Measurements from ENCODE around the gene MYRIP. TPM values are rescaled to one million over a fixed set of nuclear protein-coding genes. Genes with fewer than 3 reads are reported as not detected.
"Not testable (repeated sequence)": the region's sequence is repeated elsewhere in the genome, so short reads cannot be mapped to it uniquely, and the experiment has no call there.

MYRIP gene
- total and polyA plus RNA-seq, 2 experiments from 2014 or later = 1.5 to 1.8 TPM

- no peaks in the 10 kb centered on the region for H3F3A ChIP-seq (replicated peaks; ENCODE audit: low read depth)
- ATAC-seq (no peak), DNase-seq (ENCODE audit: low spot score) (no peak)
- no peaks in the 10 kb centered on the region for H4K20me1 ChIP-seq (replicated peaks; ENCODE audit: insufficient read depth)
- H3K4me3 ChIP-seq = no peak overlapping the region
- no peaks in the 10 kb centered on the region for H3K27me3 ChIP-seq (ENCODE audit: insufficient read depth)
- no peak overlapping the region for H3K4me2 ChIP-seq
- no peaks in the 10 kb centered on the region for H3K4me1 ChIP-seq (ENCODE audit: insufficient read depth)
- no peaks in the 10 kb centered on the region for H3K9me3 Mint-ChIP-seq
- H3K36me3 Mint-ChIP-seq (ENCODE audit: low read depth) = no peaks in the 10 kb centered on the region
- H3K79me2 ChIP-seq (replicated peaks; ENCODE audit: insufficient read depth) = no peaks in the 10 kb centered on the region
- H3K36me3 ChIP-seq (ENCODE audit: insufficient read depth) = no peaks in the 10 kb centered on the region
- H3K9me2 ChIP-seq (ENCODE audit: insufficient read depth) = no peaks in the 10 kb centered on the region
- H3K27ac Mint-ChIP-seq = no peak overlapping the region
- H3K4me3 Mint-ChIP-seq = no peak overlapping the region
- no peaks in the 10 kb centered on the region for H3K27me3 Mint-ChIP-seq (ENCODE audit: insufficient read depth, low read depth, poor library complexity)
- no peak overlapping the region for H3K27ac ChIP-seq (ENCODE audit: low read depth)
- H2AFZ ChIP-seq = no peak overlapping the region
- peaks cover 13% of the 10 kb centered on the region for H3K4me1 Mint-ChIP-seq
- TF ChIP-seq REST (IDR thresholded peaks at IDR 0.05; ENCODE audit: unreplicated experiment) (no peak), JUNB (IDR thresholded peaks at IDR 0.05; ENCODE audit: unreplicated experiment) (no peak), STAT1 (IDR thresholded peaks at IDR 0.05; ENCODE audit: unreplicated experiment) (no peak), EZH2phosphoT487 (IDR thresholded peaks at IDR 0.05; ENCODE audit: unreplicated experiment) (no peak), CREB1 (CRISPR knock-in tag; IDR thresholded peaks at IDR 0.05; ENCODE audit: low read depth) (no peak), CTCF (conservative IDR thresholded peaks at IDR 0.05; ENCODE audit: low read depth in 2 of 2) (no peak), ZNF462 (CRISPR knock-in tag; IDR thresholded peaks at IDR 0.05) (no peak), POLR2AphosphoS5 (IDR thresholded peaks at IDR 0.05; ENCODE audit: low read depth) (no peak), NANOG (IDR thresholded peaks at IDR 0.05; ENCODE audit: borderline replicate concordance) (no peak), ETS1 (IDR thresholded peaks at IDR 0.05) (no peak), ZNF114 (CRISPR knock-in tag; IDR thresholded peaks at IDR 0.05) (no peak)
Observed at GRCh38 chr3:39819899-39820298, 10.5 kb downstream of the MYRIP start.

- DNase-seq (ENCODE audit: low spot score); H3K36me3 Mint-ChIP-seq (ENCODE audit: low read depth); H3K4me2 ChIP-seq; H3K79me2 ChIP-seq (replicated peaks; ENCODE audit: insufficient read depth); H3K4me1 Mint-ChIP-seq; H3K36me3 ChIP-seq (ENCODE audit: insufficient read depth); H3K9me3 Mint-ChIP-seq; H3K27me3 ChIP-seq (ENCODE audit: insufficient read depth); H3F3A ChIP-seq (replicated peaks; ENCODE audit: low read depth); H3K4me1 ChIP-seq (ENCODE audit: insufficient read depth); H3K27ac Mint-ChIP-seq; ATAC-seq; H3K27ac ChIP-seq (ENCODE audit: low read depth); H3K27me3 Mint-ChIP-seq (ENCODE audit: insufficient read depth, low read depth, poor library complexity); H2AFZ ChIP-seq; H3K4me3 ChIP-seq; H3K9me2 ChIP-seq (ENCODE audit: insufficient read depth); H3K4me3 Mint-ChIP-seq; H4K20me1 ChIP-seq (replicated peaks; ENCODE audit: insufficient read depth): not testable (repeated sequence)
Observed at GRCh38 chr3:39833764-39834163, 24.4 kb downstream of the MYRIP start.
